HG03060 (cell line): Measurements from ENCODE around the gene CALM1.

ENCODE experiments used
- ATAC-seq: cut with Tn5 transposase; IDR thresholded peaks from one replicate; pipeline ENCODE4 v1.9.1; 2021; ENCODE audit warnings: low read depth, moderate number of reproducible peaks; ENCODE audit not compliant: unreplicated experiment

The CALM1 gene

DNA sequence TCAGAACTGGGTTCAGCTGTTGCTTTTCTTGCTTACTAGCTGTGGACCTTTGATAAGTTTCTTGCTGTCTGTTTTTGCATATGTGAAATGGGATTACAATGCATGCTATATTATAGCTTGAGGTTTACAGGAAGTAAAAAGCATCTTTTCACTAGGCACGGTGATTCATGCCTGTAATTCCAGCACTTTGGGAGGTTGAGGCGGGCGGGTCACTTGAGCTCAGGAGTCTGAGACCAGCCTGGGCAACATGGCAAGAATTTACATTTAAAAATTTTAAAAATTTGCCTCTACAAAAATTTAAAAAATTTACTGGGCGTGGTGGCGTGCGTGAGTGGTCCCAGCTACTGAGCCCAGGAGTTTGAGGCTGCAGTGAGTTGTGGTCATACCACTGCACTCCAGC is 42.0 kb downstream of the CALM1 start:
- no peak for ATAC-seq

DNA sequence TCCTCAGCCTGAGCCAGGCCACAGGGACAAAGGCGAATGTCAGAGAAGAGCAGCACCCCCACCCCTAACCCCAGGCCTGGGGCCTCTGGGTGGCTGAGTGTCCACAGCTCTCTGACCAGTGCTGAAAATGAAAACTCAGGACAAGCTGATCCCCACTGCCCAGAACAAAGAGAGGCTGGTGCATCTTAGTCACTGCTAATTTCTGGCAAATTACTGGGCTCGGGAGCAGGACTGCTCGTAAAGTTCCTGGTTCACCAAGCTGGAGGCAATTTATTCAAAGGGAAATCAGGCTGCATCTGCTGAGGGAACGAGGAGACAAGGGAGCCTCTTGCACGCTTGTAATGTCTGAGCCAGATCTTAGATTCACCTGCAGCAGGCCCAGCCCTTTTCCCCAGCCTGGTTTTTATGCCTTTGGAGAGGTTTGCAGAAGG is 43.2 kb downstream of the CALM1 start:
- no peak for ATAC-seq

- ATAC-seq, result no peak
Measured at GRCh38 chr14:90440592-90440991, 43.8 kb downstream of the CALM1 start.

DNA sequence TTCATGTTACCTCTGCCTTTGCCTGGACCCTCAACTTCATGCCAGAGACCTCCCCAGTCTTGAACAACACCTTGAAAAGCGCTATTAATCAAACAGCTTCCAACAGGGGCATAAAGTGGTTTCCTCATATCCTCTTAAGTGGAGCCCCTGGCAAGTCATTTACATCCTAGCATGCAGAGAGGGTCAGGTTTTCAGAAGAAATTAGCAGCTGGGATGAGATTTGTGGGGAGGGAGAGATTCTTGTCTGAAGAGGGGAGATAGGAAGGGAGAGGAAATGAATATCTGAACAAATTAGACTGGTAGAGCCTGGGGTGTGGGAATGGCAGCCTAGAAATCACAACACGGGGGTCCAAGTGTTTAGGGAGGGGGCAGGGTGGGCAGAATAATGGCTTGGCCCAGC is 45.6 kb downstream of the CALM1 start:
- ATAC-seq, result no peak

DNA sequence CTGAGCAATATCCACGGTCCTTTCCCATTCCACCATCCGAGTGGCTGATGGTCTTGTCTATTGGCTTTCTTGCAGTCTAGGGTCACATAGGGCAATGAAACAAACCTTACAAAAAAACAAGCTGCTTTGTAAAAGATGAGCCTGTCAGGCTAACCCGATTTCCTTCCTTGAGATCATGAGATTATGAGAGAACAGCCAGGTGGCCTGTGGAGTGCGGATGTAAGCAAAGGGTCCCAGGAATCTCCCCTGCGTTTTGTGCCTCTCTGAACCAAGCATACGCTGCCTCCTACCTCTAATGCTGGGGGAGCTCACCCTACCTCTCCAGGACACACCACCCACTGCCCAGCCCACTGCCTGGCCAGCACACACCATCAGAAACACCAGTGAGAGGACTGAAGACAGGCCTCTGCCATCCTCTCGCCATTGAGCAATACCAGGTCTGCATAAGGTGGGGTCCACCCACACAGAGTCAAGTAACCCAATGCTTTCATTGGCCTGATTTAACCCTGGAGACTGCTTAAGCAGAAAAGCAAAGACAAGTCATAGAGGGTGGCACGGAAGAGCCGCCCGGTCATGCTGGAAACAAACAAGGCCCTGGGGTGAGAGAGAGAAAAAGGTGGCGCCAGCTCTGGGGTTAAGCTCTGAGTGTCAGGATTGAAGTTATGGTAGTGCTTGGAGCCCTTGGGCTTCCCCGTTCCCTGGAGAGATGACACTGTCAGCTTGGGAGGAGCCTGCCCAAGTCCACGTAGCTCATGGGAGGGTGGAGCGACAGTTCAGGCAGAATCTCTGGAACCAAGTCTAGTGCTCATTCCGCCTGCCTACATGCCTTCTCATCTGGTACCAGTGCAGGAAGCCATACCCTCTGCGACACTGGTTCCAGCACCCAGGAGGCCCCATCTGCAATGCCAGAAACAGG is 46.6 kb downstream of the CALM1 start:
- no peak for ATAC-seq

DNA sequence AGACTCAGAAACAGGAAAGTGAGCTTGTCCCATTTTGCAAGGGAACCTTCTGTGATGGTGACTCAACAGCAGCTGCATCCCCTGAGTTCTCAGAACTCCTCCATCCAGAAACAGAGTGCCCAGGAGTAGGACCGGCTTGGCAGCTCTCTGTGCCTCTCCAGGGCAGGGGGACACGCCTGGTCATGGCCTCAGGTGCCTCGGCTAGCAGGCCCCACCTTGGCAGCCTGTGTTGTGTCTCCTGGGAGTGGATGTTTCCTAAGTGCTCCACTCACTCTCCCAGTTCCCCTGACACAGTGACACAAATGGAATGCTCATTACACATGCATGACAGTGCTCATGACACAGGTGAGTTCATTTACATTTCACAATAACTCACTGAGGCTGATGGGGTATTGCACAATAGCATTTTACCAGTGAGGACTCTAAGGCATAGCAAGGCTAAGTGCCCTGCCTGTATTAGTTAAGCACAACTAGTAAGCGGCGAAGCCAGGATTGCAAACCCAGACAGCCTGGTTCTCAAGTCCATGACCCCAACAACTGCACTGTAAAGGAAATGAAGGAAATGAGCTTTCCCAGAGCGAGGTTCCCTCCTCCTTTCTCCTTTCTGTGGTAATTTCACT is 47.4 kb downstream of the CALM1 start:
- ATAC-seq, result no peak

- ATAC-seq, result no peak
Measured at GRCh38 chr14:90445011-90445410, 48.2 kb downstream of the CALM1 start.

DNA sequence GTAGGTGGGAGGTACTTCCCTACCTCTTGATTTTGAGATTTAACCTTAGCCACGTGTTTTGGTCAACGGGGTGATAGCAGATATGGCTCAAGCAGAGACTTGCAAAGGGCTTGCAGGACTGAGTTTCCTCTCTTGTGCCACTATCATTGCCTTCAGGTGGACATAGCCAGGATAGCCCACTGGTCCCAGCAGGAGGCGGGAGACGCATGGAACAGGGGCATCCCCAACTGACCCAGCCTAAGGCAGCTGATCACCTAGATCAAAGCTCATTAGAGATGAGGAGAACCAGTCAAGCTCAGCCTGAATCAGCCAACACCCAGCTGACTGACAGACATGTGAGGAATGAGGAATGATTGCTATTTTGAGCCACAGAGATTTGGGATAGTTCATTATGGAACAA is 49.6 kb downstream of the CALM1 start:
- no peak for ATAC-seq

GRCh38 chr14:90447720-90448497 is 51.1 kb downstream of the CALM1 start:
- ATAC-seq, result no peak

DNA sequence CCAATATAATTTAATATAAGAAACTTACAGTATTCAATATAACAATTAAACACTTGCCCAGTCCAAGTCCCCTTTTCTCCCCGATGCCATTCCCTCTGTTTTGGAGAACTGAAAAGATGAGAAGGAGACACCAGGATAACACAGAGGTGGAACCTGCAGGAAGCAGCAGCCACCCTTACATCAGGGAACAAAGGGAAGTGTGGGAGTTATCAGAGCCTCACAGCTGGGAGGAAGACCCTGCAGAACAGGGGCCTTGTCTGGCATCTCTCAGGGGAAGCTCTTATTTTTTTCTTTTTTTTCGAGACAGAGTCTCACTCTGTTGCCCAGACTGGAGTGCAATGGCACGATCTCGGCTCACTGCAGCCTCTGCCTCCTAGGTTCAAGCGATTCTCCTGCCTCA is 52.6 kb downstream of the CALM1 start:
- no peak for ATAC-seq

GRCh38 chr14:90450151-90450550 is 53.3 kb downstream of the CALM1 start:
- ATAC-seq, result no peak

DNA sequence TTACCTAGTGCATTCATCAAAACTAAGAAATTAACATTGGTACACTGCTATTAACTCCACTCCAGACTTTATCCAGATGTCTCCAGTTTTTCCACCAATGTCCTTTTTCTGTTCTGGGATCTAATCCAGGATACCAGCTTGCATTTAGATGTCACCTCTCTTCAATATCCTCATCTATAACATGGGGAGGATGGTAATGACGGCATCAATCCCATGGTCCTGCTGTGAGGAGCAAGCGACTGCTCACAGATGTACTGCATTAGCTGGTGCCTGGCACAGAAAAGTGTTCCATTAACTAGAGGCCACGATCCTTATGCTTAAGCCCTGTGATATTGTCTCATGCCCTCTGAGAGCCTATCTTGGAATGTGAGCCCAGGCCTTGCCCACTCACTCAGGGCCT is 53.8 kb downstream of the CALM1 start:
- no peak for ATAC-seq

DNA sequence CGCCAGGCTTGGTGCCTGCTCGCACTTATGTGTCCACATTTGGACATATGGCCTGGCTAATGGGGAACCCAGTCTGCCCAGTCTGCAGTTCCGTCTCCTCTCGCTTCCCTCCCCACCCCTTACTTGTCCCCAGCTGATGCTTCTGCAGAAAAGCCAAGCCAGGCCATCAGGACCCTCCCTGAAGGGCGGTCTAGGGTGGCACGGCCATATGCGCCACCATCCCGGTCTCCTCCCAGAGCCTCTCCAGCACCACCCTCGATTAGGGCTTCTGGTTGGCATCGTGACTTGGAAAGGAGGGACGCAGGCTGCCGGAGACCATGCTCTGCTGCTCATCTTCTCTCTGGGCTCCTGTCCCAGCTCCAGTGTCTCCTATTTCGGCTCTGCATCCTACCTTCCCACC is 54.6 kb downstream of the CALM1 start:
- no peak for ATAC-seq

- ATAC-seq, result no peak
Measured at GRCh38 chr14:90451961-90452360, 55.1 kb downstream of the CALM1 start.

DNA sequence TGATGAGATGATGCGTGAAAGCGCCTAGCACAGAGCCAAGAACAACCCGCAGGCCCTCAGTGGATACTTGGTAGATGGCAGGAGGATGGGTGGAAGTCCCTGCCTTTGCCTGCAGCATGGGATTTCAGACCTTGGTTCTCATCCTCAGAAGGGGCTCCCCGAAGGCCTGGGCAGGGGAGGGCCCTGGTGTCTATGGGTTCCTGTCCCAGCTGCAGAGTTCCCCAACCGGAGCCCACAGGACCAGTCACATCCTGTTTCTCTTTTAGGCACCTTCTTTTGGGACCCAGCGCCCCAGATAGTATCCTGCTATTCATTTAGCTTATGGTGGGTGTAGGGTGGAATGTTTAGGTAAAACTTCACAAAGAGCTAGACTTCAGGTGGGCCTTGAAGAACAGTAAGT is 55.5 kb downstream of the CALM1 start:
- ATAC-seq, result no peak

DNA sequence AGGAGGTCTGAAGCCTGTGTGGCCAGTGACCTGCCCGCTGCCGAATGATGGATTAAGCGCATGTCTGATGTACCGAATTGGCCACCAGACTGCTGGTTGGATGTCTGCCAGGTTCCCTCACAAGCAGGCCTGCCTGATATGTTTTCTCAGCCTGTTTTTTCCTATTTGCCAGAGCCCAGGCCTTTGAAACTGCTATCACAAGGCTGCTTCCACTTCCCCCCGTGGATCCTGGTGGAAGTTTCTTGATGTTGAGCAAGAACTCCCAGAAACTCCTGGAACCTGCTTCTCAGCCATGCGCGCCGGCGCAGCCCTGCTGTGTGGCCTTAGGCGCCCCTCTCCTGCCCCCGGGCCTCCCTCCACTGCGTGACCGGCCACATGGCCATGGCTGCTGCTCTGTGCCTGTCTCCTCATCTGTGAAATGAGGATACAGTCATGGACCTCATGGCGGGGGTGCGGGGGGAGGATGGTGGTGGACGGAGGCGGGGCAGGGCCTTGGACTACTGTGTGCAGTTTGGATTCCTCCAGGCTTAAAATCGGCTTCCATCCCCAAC is 56.6 kb downstream of the CALM1 start:
- no peak for ATAC-seq

- ATAC-seq, result no peak
Measured at GRCh38 chr14:90454041-90455000, 57.5 kb downstream of the CALM1 start.

DNA sequence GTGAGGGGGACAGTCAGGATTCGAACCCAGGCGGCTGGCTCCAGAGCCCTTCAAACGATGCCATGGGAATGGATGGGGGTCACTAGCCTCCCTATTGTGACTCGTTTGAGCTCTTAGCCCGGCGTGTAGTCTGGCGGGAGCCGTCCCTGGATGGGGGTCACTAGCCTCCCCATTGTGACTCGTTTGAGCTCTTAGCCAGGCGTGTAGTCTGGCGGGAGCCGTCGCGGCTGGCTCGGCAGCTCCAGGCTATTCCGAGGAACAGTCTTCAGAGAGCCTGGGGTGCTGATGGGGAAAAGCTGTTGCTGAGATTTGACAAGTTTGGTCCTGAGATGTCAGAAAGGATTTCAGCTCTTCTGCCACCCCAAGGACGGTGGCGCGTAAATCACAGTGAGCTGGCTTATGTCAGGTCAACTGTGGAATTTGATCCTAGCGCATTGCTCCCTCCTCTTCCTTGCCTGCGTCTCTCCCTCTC is 58.3 kb downstream of the CALM1 start:
- ATAC-seq, result no peak

GRCh38 chr14:90456551-90456950 is 59.7 kb downstream of the CALM1 start:
- ATAC-seq, result no peak

DNA sequence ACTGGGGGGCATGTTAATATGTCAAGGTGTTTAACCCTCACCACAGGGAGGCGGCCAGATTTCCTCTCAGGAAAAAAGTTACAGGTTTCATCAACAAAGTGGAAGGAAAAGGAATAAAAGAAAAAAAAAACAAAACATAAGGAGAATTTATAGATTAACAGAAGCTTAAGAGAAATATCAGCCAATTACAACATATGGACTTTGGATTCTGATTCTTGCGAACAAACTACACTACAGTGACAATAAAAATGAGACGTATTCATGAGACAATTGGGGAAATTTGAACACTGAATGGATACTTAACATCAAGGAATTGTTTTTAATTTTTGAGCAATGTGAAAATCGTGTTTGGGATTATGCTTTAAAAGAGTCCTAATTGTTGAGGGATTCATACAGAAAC is 60.4 kb downstream of the CALM1 start:
- no peak for ATAC-seq
